Measurements from ENCODE around the gene PCBP3.

The PCBP3 gene

DNA sequence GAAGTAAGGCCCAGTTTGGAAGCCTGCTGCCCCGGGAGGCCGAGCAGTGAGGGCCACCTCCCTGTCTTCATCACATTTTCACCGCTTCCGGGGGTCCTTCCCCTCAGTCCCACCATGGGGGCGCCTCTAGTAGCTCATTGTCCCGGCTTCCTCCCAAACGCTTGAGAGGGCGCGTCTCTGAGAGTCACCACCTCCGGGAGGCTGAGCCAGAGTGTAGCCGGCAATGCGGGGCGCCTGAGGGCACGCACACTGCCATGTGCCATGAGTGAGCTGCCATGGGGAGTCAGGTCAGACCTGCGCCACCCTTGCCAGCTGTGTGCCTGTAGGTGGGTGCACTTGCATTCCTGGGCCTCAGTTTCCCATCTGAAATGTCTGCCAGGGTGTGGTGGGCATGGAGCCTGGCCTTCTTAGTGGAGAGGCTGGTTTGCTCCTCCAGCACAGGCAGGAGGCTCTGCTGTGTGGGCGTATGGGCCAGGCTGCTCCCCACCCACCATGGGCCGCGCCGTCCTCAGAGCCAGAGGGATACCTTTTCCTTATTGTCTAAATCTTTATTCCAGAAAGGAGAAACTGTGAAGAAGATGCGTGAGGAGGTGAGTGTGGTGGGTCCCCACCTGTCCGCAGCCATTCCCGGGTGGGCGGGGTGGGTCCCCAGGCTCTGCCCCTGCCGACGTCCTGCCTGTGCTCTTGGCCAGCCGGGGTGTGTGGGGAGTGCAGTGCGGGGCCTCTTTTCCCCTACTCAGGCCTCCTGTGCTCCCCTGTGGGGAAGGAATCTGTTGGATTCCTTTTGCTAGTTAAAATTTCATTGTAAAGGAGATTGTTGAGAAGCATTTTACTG lies 256.7 kb downstream of the PCBP3 start:
- no peak for DNase-seq (ENCODE audit: low read depth in 2 of 3, low spot score in 2 of 3)

DNA sequence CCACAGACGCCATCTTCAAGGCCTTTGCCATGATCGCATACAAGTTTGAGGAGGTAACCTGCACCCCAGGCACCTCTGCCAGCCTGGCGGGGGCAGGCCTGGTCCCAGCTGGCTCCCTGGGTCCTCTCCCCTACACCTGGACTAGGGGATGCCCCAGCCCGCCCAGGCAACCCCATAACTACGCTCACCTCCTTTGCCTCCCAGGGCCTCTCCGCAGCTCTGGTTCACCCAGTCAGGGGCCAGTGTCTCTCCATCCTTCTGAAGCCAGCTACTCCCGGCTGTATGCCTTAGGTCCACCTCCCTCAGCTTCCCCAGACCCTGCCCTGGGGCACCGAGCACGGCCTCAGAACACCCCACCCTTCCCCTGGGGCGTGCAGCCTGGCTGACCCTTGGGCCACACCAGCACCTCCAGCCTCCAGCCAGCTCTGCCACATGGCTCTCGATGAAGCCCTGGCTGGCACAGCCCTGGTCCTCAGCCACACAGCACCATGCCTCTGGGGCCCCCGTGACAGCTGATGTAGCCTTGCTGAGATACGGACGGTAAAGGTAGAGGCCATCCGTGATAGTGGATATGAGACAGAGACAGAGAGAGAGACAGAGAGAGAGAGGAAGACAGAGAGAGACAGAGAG lies 257.7 kb downstream of the PCBP3 start:
- DNase-seq (ENCODE audit: low read depth in 2 of 3, low spot score in 2 of 3), result no peak

DNA sequence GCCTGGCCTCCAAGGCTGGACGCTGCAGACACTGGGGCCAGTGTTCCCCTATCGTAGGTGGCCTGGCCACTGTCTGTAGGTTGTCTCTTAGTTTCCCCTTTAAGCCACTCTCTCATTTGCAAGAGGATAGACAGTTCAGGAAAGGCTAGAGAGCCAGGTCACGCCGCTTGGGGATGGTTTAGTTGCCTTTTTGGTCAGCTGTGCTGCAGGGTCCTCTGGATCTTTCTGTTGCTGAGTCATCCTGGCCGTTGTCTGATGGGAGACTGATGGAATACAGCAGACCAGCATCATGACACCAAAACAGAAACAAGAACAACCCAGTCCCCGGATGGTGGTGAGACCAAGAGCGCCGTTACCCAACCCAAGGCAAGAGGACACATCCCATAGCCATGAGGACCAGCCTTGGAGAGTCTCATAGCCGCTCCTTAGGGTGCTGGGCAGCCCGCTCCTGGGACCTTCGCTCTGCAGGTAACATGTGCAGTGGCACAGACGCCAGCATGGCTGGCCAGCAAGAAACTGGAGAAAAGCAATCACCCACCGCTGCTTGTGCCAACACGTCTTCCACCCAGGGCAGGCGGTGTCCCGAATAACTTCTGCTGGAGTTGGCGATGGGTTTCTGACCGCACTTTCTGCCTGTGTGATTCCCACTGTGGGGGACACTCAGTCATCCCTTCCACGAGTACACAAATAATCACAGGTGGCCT lies 258.9 kb downstream of the PCBP3 start:
- DNase-seq (ENCODE audit: low read depth in 2 of 3, low spot score in 2 of 3), result no peak

DNA sequence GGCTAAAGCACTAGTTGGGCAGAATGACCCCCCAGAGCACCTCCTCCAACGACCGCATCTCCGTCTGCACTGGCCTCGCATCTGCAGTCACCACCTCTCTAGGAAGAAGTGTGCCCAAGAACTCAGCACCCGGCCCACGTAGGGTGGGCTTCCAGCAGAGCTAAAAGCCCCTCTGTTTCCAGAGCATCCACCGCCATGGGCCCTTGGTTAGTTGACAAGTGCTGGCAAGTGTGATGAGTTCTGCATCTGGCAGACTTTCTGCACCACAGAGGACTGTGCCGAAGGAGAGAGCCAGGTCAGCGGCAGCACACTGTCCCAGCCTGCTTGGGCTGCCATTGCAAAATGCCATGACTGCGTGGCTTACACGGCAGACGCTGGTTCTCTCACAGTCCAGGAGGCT lies 261.7 kb downstream of the PCBP3 start:
- no peak for DNase-seq (ENCODE audit: low read depth in 2 of 3, low spot score in 2 of 3)

DNA sequence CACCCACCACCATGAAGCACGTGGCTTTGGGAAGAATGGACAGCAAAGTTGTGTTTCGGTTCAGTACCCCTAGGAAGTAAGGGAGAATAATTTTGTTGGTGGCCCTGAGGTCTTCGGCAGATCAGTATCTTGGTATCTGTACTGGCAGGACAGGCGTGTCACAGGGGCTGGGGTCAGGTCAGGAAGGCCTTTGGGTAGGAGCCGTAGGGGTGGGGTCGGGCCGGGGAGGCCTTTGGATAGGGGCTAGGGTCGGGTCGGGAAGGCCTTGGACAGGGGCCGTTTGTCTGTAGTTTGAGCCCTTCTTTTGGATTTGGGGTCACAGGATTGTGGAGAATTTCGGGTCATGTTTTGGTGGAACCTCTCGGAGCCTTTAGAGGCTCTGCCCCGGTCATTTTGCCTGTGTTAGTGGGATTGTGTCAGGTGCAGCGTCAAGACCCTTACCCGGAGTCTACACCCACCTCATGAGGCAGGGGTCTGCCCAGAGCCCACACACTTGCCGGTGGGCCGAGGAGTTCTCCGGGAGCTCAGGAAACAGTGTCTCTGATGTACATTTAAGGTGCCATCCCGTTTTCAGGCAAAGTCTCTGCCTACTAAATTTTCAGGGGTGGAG lies 262.8 kb downstream of the PCBP3 start:
- DNase-seq (ENCODE audit: low read depth in 2 of 3, low spot score in 2 of 3), result no peak

DNA sequence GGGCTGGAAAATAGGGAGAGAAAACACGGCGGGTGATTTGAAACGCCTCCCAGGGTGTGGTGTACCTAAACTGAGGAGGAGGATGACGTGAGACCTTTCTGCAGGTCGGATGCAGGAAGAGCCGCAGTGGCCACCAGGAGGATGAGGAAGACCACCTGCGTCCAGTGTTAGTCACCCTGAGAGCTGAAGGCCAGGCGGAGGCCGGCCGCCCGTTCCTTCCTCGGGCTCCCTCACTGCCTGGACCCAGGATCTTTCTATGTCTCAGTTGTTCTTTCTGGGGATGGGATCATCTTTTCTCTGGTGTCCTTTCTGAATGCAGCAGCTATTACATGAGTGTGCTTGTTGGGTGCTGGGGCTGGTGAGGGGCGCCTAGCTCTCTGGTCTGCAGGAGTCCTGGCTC lies 263.3 kb downstream of the PCBP3 start:
- no peak for DNase-seq (ENCODE audit: low read depth in 2 of 3, low spot score in 2 of 3)

DNA sequence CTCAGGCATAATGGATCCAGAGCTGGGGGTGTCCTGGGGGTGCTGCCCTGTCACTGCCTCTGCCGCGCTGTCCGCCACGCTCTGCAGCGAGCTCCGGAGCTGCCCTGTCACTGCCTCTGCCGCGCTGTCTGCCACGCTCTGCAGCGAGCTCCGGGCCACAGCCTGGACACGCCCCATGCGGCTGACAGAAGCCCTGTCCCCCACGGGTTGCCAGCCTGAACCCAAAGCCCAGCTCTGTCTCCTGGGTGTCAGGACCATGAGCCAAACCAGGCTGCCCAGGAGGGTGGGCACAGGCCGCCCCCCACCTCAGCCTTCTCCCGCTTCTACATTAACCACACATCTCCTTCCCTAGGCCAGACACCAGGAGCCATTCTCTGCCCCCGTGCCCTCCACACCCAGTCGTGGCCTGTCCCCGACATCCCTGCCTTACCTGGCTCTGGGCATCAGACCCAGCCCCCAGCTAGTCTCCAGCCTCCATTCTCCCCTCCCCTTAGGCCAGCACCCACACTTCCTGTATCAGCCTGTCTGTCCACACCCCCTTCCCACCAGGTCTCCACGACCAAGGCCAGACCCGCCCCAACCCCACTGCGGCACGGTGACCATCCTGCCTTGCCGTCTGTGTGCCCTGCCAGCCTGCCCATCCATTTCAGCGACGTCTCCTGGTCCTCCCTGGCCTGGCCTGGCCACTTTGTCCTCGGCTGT lies 265.2 kb downstream of the PCBP3 start:
- DNase-seq (ENCODE audit: low read depth in 2 of 3, low spot score in 2 of 3), result no peak

DNA sequence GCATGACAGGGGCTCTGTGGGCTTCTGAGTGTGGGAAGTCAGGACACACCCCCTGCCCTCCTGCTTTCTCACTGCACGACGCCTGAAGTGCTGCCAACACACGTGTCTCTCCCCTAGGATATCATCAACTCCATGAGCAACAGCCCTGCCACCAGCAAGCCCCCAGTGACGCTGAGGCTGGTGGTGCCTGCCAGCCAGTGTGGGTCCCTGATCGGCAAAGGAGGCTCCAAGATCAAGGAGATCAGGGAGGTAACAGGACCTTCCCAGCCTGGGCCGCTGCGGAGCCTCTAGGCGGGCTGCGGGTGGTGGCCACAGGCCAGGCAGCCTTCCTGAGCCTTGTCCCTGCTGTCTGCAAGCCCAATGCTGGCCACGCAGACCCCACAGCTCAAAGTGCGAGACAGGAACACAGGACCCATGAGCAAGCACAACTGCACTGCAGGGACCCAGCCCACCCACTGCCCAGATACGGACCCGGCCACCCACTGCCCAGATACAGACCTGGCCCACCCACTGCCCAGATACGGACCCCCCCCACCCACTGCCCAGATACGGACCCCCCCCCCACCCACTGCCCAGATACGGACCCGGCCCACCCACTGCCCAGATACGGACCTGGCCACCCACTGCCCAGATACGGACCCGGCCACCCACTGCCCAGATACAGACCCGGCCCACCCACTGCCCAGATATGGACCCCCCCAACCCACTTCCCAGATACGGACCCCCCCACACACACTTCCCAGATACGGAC lies 265.9 kb downstream of the PCBP3 start:
- DNase-seq (ENCODE audit: low read depth in 2 of 3, low spot score in 2 of 3), result no peak

DNA sequence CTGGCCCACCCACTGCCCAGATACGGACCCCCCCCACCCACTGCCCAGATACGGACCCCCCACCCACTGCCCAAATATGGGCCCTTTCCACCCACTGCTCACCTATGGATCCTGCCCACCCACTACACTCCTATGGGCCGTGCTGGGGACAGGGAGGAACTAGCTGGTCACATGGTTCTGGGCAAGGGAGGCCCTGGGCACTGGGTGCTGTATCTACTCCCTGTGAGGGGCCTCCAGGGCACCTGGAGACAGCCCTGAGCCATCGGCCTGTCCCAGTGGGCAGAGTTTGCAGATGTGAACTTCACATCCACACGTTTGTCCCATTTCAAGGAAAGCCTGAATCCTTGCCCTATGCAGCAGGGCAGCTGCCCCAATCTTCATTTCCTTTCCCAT lies 266.6 kb downstream of the PCBP3 start:
- no peak for DNase-seq (ENCODE audit: low read depth in 2 of 3, low spot score in 2 of 3)

DNA sequence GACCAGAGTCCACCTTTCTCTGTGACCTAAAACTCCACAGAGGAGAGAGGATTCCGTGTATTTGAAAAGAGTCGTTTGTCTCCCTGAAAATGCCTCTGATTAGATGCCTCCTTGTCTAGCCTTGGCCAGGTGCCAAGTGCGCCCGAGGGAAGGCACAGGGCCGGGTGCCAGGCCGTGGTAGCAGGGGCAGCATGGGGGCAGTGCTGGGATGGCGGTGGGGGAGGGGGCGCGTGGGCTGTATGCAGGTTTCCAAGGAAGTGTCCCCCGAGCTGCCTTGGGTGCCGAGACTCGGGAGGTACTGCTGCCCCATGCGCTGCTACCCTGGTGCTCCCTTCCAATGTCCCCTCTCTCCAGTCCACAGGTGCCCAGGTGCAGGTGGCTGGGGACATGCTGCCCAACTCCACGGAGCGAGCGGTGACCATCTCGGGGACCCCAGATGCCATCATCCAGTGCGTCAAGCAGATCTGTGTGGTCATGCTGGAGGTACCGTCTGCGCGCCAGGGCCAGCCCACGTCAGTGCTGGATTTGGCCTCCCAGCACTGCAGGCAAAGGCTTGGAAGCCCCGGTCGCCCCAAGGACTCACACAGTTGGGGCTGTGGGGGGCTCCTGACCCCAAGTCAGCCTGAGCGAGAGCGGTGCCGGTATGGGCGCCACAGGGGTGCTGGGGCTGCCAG lies 267.2 kb downstream of the PCBP3 start:
- no peak for DNase-seq (ENCODE audit: low read depth in 2 of 3, low spot score in 2 of 3)

DNA sequence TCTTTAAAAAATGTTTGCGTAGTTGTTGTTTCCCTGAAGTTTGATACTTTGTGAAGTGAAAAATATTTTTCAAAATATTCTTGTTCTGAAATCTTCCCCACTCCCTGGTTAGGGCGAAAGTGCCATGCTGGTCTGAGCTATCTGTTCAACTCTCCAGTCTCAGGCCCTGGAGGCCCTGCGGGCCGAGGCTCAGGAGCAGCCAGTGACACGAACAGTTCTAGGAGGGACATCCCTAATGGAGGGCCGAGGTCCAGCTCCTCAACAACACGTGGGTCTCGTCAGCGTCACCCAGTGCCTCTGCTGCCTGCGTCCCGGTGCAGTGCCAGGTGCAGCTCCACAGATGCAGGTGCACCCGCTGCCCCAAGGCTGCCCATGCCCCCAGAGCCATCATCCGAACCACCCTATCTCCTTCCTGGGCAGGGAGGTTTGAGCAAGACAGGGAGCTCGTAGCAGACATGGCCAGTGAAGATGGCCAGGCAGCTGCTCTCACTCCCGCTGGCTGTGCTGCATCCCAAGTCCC lies 268.3 kb downstream of the PCBP3 start:
- no peak for DNase-seq (ENCODE audit: low read depth in 2 of 3, low spot score in 2 of 3)

DNA sequence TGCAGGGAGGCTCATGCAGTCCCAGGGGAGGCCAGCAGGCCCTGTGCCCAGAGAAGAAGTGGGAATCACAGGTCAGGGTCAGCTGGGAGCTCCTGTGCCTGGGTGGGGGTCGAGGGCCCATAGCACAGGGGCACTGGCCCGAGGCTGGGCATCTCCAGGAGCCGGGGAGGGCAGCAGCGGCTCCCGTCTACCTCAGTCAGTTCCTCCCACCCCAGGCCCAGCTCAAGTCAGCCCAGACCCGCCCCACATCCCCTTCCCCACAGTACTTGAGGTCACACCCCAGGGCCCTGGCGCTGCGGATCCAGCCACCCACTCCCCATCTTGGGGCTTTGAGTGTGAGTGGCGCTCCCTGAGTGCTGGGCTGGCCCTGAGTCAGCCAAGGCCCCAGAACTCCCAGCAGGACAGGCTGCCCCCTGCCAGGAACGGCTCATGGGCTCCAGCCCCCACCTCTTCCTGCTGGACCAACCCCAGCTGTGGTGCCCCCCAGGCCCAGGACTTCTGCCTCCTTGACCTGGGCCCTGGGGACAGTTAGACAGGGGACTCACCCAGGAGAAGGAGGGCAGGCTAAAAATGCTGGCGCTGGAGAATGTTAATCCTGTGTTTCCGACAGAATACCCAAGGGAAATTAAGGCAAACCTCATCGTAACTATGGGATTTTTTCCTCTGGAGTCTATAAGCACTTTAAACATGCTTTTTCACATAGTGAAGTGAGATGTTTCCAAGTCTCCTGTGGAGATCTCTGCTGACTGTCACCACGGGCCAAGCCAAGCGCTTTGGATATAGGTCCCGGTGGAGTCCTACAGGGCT lies 269.3 kb downstream of the PCBP3 start:
- no peak for DNase-seq (ENCODE audit: low read depth in 2 of 3, low spot score in 2 of 3)

DNA sequence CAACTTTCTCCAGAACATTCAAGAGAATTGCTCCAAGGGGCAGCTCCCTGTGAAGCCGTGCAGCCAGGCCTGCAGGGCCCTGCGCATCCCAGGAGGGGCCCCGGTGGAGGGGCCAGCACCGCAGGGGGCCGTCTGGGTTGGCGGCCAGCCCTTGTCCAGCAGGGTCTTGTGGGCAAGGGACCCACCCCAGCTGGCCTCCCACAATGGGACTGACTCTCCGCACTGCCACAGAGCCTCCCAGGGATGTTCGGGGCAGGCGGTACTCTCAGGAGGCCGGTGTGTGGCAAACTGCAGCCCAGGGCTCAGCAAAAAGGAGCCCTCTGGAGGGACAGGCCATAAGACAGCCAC lies 269.9 kb downstream of the PCBP3 start:
- no peak for DNase-seq (ENCODE audit: low read depth in 2 of 3, low spot score in 2 of 3)

DNA sequence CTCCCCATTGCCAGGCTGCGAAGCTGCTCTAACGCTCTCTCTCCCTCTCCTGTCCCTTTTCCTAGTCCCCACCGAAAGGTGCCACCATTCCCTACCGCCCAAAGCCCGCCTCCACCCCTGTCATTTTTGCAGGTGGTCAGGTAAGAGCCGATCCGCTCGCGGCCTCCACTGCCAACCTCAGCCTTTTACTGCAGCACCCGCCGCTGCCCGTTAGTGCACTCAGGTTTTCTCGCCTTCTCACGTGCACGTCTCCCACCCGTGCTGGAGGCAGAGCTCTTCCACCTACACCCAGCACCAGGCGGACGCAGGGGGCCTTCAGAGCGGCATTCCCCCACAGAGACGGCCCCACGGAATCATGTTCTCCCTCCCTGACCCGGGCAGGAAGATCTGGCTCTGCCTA lies 270.4 kb downstream of the PCBP3 start:
- no peak for DNase-seq (ENCODE audit: low read depth in 2 of 3, low spot score in 2 of 3)

DNA sequence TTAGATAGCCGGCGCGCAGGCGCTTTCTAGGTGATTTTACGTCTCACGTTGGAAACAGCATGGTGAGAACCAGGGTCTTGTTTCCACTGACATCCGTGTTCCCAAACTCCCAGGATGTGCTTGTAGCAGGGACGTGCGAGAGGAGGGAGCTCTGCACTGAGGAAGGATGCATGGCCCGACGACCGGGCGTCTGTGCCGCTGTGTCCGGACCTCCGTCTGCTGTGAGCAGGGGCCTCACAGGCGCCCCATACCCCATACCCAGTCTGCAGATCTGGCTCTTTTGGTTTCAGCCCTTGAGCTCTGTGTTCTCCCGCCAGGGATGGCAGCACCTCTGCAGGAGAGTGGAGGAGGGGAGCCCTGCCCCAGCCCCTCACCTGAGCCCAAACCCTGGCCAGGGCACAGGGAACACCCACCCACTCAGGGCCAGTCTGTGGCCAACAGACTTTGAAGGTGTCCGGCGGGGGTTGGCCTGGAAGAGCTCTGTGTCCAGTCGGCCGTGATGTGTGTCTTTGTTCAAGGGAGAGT lies 270.9 kb downstream of the PCBP3 start:
- DNase-seq (ENCODE audit: low read depth in 2 of 3, low spot score in 2 of 3), result no peak

DNA sequence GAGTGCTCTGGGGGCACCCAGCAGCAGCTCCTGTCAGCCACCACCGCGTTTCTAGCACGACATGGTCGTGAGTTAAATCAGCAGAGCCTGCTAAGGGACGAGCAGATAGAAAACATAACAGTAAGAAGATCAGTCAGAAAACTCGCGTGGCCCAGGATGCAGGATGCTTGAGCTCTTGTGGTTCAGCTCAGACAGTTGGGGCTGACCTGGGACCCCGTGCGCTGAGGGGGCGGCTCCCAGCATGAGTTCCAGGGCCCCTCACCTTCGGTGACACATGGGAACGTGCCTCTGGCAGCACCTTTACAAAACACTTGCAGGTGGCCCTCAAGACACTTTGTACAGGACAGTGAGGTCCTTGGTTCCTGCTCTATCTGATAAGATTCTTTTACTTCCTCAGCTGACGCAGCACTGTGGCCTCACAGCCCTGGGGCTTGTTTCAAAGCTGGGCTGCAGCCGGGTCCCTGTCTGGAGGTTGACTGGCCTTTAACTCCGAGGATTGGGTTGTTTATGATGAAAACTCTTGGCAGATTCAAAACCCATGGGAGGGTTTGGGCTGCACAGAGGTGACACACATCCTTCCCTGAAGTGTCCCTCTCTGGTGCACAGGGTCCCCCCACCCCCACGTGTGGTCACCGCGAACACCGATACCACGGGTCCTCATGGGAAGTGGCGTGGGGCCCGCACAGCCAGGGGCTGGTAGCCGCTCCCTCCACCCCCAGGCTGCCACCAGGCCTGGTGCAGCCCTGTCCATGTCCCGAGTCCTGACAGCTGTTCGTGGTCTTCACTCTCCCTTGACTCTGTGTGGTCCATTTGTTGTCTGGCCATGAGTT lies 272.7 kb downstream of the PCBP3 start:
- no peak for DNase-seq (ENCODE audit: low read depth in 2 of 3, low spot score in 2 of 3)

DNA sequence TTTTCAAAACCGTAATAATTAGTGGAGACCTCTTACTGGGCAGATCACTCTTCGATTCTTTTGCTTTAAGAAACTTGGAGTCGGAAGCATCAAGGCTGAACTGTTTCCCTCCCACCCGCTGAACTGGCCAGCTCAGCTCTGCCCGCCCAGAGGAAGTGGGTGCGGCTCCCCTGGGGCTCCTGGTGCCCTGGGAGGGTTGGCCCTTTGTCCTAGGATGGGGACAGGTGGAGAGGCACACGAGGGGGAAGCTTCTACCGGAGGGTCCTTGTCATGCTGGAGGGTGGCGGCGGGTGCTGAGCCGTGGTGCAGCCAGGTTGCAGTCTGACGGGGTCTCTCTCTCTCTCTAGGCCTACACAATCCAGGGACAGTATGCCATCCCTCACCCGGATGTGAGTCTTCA lies 273.7 kb downstream of the PCBP3 start:
- DNase-seq (ENCODE audit: low read depth in 2 of 3, low spot score in 2 of 3), result no peak

DNA sequence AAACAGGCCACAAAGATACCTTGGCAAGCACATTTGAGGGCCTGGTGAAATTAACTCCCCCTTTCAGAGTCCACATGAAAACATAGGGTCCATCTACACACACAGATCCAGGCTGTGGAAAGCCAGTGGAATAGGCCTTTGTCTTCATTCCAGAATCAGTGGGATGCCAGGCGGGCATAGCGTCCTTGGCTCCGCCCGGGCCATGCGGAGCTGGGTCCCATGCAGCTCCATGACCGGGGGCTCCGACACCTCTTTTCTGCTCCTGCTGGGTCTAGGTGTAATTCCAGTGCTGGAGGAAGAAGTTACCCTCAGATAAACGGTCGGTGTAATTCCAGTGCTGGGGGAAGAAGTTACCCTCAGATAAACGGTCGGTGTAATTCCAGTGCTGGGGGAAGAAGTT lies 274.5 kb downstream of the PCBP3 start:
- no peak for DNase-seq (ENCODE audit: low read depth in 2 of 3, low spot score in 2 of 3)

Data from activated CD8-positive, alpha-beta memory T cell treated with anti-CD3 and anti-CD28 coated beads for 48 hours (primary cell).